Tibial nerve (tissue), 3 donors: ENCODE results near the gene COPS2.

Source experiments
- CTCF ChIP-seq, 5 experiments: fragments of 200-600 bp in 3 of 5; fragments of 450-650 bp in 2 of 5; sonication (generic) in 3 of 5; IDR thresholded peaks; one replicate each; pipeline ENCODE4 v1.5.1; 2016 to 2019; ENCODE audit warnings: antibody characterized with exemption in 5 of 5, mild to moderate bottlenecking in 3 of 5, moderate library complexity in 2 of 5
- POLR2A ChIP-seq, 2 donors: fragments of 450-650 bp; IDR thresholded peaks; one replicate each; pipeline ENCODE4 v1.6.1; 2017; ENCODE audit warnings: antibody characterized with exemption in 2 of 2, mild to moderate bottlenecking in 2 of 2, moderate library complexity in 2 of 2

- no peak for TF ChIP-seq CTCF (IDR thresholded peaks at IDR 0.05)
- TF ChIP-seq POLR2A (IDR thresholded peaks at IDR 0.05): no peak
Measured at GRCh38 chr15:49116108-49116857, 39.1 kb downstream of the COPS2 start.
